Ovary (tissue), 3 donors: ENCODE measurements around the gene OIT3.

ENCODE experiments used
- CTCF ChIP-seq, 3 donors: fragments of 450-650 bp in 2 of 3; fragments of 200-600 bp in 1 of 3; IDR thresholded peaks; one replicate each; pipeline versions ENCODE4 v1.5.1 to v1.8.0; 2016 to 2022; ENCODE audit warnings: antibody characterized with exemption in 3 of 3, mild to moderate bottlenecking in 1 of 3
- EP300 ChIP-seq: sonication (generic); formaldehyde crosslinking; IDR thresholded peaks from one replicate; pipeline ENCODE4 v1.6.1; 2017; ENCODE audit warnings: antibody characterized with exemption
- donor health status: DM: no; HTN: no; CAD: no.

GRCh38 chr10:72951760-72952159 lies 58.2 kb downstream of the OIT3 start:
- no peak for TF ChIP-seq CTCF (IDR thresholded peaks at IDR 0.05)
- TF ChIP-seq EP300, result no peak
